ACC112 (cell line): ENCODE measurements around the gene NR1H3.

Source experiments
- H2AFZ ChIP-seq: fragments of 200-600 bp; sonication (generic); one replicate; pipeline ENCODE4 v1.6.0; 2017; ENCODE audit warnings: antibody characterized with exemption, low read length; ENCODE audit not compliant: unreplicated experiment
- H3K27ac ChIP-seq: fragments of 200-600 bp; sonication (generic); 2 replicates; pipeline ENCODE4 v1.5.1; 2014; ENCODE audit warnings: low read depth, mild to moderate bottlenecking, antibody characterized with exemption, low read length, moderate library complexity
- H3K27me3 ChIP-seq: fragments of 200-600 bp; sonication (generic); 2 replicates; pipeline ENCODE4 v1.6.1; 2014; ENCODE audit warnings: mild to moderate bottlenecking, antibody characterized with exemption, low read length, moderate library complexity, mixed read lengths; ENCODE audit not compliant: insufficient read depth
- H3K36me3 ChIP-seq: fragments of 200-600 bp; sonication (generic); 2 replicates; pipeline ENCODE4 v1.6.1; 2016; ENCODE audit warnings: mild to moderate bottlenecking, antibody characterized with exemption, low read length, moderate library complexity, mixed read lengths; ENCODE audit not compliant: insufficient read depth
- H3K4me1 ChIP-seq: fragments of 200-600 bp; sonication (generic); one replicate; pipeline ENCODE4 v1.6.1; 2016; ENCODE audit warnings: low read length, mixed read lengths; ENCODE audit not compliant: insufficient read depth, unreplicated experiment, control insufficient read depth
- H3K4me3 ChIP-seq: fragments of 200-600 bp; sonication (generic); 2 replicates; pipeline ENCODE4 v1.5.1; 2014; ENCODE audit warnings: mild to moderate bottlenecking, low read depth, low read length
- H3K79me2 ChIP-seq: fragments of 200-600 bp; sonication (generic); one replicate; pipeline ENCODE4 v1.6.0; 2016; ENCODE audit warnings: low read length; ENCODE audit not compliant: control insufficient read depth, unreplicated experiment, insufficient read depth

Gene NR1H3

DNA sequence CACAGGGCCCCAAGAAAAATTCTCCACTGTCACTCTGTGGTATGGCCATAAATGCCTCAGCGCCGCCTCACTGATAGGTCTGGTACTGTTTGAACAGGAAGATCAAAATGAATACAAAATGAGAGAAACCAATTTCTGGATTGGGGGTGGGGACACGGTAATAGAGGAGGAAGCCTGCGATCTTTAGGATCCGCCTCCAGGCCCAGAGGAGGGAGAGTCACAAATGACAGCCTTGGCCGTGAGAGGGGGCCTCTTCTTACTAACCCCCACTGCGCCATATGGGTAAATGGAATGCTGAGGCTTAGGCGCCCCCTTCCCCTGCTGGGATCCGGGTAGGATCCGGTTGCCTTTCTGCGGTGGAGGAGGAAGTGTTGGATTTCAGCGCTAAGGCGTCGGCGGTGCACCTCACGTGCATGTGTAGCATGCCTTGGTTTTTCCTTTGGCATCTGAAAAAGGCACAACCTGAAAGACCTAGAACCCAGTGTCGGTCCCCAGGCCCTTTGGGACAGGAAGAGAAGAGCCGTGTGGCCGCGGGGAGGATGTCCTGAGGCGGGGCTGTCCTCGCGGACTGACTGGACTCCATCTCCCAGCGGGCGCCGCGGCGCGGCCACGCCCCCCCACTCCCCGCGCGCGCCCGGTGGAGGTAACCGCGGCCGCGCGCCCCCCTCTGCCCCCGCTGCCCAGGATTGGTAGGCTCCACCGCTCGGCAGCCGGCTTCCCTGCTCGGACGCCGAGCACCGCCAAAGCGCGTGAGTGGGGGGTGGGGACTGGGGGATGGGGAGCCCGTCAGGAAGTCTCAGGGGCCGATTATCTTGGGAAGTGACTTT lies 11.4 kb downstream of the NR1H3 start:
- Histone ChIP-seq H2AFZ (peak overlapping the region; percentile 83), H3K36me3 (no peaks in the 10 kb centered on the region), H3K27ac (peak overlapping the region; percentile 89), H3K4me1 (peaks cover 31% of the 10 kb centered on the region), H3K4me3 (peak overlapping the region; percentile 95), H3K79me2 (peaks cover 31% of the 10 kb centered on the region), H3K27me3 (no peaks in the 10 kb centered on the region)

DNA sequence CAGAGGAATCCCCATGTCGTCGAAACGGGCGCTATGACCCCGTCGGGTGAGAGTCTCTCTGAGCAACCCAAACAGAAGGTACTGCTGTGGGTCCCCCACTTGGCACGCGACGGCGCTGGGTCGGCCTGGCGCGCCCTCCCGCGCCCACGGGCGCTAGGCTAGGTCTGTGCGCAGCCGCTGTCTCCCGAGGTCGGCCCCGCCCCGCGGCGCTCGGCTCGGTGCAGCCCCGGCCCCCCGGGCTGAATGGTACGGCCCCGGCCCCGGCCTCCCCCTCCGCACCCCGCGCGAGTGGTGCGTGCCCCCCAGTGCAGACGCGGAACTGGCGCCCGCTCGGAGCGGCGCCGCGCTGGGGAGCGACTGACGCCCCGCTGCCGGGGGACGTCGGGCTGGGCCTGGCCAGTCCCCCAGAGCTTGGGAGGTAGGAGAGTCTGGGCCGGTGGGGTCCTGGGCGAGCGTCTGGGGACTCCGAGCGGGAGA lies 12.1 kb downstream of the NR1H3 start, which contains the start of gene MADD:
TSS of gene MADD (plus strand) at position 305 of the 477 bp plus-strand sequence.
- peaks cover 4% of the 10 kb centered on the region; the same call in 1 of the 2 replicates for H3K36me3 ChIP-seq
- H3K79me2 ChIP-seq: peaks cover 36% of the 10 kb centered on the region
- peak within 1 kb of the TSS; percentile 89 for H3K27ac ChIP-seq
- no peaks in the 10 kb centered on the region for H3K27me3 ChIP-seq
- peaks cover 24% of the 10 kb centered on the region for H3K4me1 ChIP-seq
- peak within 1 kb of the TSS; percentile 83 for H2AFZ ChIP-seq
- peak within 1 kb of the TSS; percentile 95 for H3K4me3 ChIP-seq

GRCh38 chr11:47270331-47271271 lies 12.8 kb downstream of the NR1H3 start:
- peak overlapping the region; percentile 78 for H2AFZ ChIP-seq
- H3K27ac ChIP-seq: peak overlapping the region; percentile 89; the same call in 1 of the 2 replicates
- H3K4me1 ChIP-seq: peaks cover 17% of the 10 kb centered on the region
- H3K79me2 ChIP-seq: peaks cover 37% of the 10 kb centered on the region
- H3K27me3 ChIP-seq: no peaks in the 10 kb centered on the region
- peaks cover 4% of the 10 kb centered on the region; the same call in 1 of the 2 replicates for H3K36me3 ChIP-seq
- peak overlapping the region; percentile 95 for H3K4me3 ChIP-seq

DNA sequence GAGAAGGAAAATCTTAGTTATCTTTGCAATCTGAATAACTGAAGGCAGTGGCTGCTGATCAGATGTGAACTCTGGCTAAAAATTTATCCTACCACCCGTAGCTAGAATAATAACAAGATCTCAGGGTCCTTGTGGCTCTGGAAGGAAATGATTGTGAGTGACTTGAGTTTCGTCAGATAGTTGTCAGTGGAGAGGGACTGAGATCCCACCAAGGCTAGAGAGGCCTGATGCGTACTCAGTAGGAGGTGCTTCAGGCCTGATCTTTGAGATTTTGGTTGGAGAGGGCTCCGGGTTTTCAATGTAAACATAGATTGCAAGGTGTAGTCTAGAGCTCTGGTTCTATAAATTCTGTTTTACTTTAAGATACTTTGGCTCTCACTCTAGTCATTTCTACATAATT lies 13.5 kb downstream of the NR1H3 start:
- peaks cover 37% of the 10 kb centered on the region for H3K79me2 ChIP-seq
- H3K36me3 ChIP-seq: peaks cover 11% of the 10 kb centered on the region; the same call in 1 of the 2 replicates
- H3K27me3 ChIP-seq: no peaks in the 10 kb centered on the region
- H2AFZ ChIP-seq: no peak overlapping the region
- H3K4me3 ChIP-seq: peak overlapping the region; percentile 95
- H3K27ac ChIP-seq: no peak overlapping the region
- H3K4me1 ChIP-seq: peaks cover 16% of the 10 kb centered on the region

GRCh38 chr11:47271961-47272661 lies 14.3 kb downstream of the NR1H3 start:
- Histone ChIP-seq H3K4me3 (no peak overlapping the region), H3K79me2 (peaks cover 37% of the 10 kb centered on the region)

DNA sequence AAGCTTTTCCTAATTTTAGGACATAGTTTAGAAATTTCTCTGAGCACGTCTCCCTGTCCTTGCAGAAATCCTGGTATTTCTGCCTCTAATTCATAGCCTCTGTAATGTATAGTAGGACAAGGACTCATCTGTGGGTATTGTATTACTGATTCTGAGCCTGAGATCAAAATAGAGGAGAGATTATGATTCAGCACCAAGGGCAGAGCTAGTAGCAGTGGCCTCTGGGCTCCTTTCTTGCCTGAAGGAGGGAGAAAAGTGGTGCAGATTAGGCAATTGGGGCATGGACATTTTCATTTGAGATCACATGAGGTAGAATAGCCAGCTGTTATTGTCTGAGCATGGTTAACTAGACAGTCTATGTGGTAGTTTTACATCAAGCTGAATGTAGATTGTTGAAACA lies 14.9 kb downstream of the NR1H3 start:
- H3K4me1 ChIP-seq: peaks cover 24% of the 10 kb centered on the region
- H3K36me3 ChIP-seq: peaks cover 15% of the 10 kb centered on the region; the same call in 1 of the 2 replicates
- H3K27me3 ChIP-seq: no peaks in the 10 kb centered on the region
- no peak overlapping the region for H3K27ac ChIP-seq
- peaks cover 37% of the 10 kb centered on the region for H3K79me2 ChIP-seq
- no peak overlapping the region for H2AFZ ChIP-seq
- H3K4me3 ChIP-seq: no peak overlapping the region

More at GRCh38 chr11:47271961-47272661, 14.3 kb downstream of the NR1H3 start:
- peaks cover 19% of the 10 kb centered on the region for H3K4me1 ChIP-seq
- peaks cover 15% of the 10 kb centered on the region; the same call in 1 of the 2 replicates for H3K36me3 ChIP-seq
- H2AFZ ChIP-seq: no peak overlapping the region
- H3K27me3 ChIP-seq: no peaks in the 10 kb centered on the region
- no peak overlapping the region for H3K27ac ChIP-seq

GRCh38 chr11:47274495-47275235 lies 16.9 kb downstream of the NR1H3 start:
- Histone ChIP-seq H3K27ac (no peak overlapping the region), H3K27me3 (no peaks in the 10 kb centered on the region), H3K4me1 (peaks cover 17% of the 10 kb centered on the region), H3K4me3 (no peak overlapping the region), H3K36me3 (peaks cover 19% of the 10 kb centered on the region), H2AFZ (no peak overlapping the region), H3K79me2 (peaks cover 37% of the 10 kb centered on the region)

GRCh38 chr11:47276923-47277322 lies 19.1 kb downstream of the NR1H3 start:
- no peak overlapping the region for H3K4me3 ChIP-seq
- peaks cover 23% of the 10 kb centered on the region for H3K79me2 ChIP-seq
- H3K4me1 ChIP-seq: peaks cover 12% of the 10 kb centered on the region
- no peak overlapping the region for H3K27ac ChIP-seq
- H3K27me3 ChIP-seq: no peaks in the 10 kb centered on the region
- peaks cover 19% of the 10 kb centered on the region for H3K36me3 ChIP-seq
- H2AFZ ChIP-seq: no peak overlapping the region

DNA sequence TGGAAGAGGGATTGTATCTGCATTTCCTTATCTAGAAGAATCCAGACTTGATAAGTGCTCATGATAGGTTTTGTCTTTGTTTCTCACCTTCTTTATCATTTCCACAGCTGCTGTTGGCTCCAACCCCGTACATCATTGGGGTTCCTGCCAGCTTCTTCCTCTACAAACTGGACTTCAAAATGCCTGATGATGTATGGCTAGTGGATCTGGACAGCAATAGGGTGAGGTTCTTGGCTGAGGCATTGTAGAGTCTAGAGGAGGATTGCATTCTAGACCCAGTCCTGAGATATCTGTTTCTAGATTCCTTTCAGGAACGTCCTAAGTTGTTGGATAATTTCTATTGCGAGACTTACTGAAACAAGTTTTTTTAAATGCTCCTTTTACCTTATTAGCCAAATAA lies 20.3 kb downstream of the NR1H3 start:
- no peak overlapping the region for H3K4me3 ChIP-seq
- H3K36me3 ChIP-seq: peaks cover 27% of the 10 kb centered on the region
- peaks cover 11% of the 10 kb centered on the region for H3K79me2 ChIP-seq
- H2AFZ ChIP-seq: no peak overlapping the region
- H3K4me1 ChIP-seq: peaks cover 12% of the 10 kb centered on the region
- H3K27ac ChIP-seq: 0 out of 2 replicates have a peak overlapping the region, but pooled peaks have one; percentile 0
- no peaks in the 10 kb centered on the region for H3K27me3 ChIP-seq
